GM19043 (cell line): ENCODE results near the gene PPAT.

Source experiments
- ATAC-seq: cut with Tn5 transposase; IDR thresholded peaks from one replicate; pipeline ENCODE4 v1.9.1; 2021; ENCODE audit warnings: low read depth; ENCODE audit not compliant: unreplicated experiment

Gene PPAT

GRCh38 chr4:56438766-56439165 lies 3.4 kb upstream of the PPAT start:
- ATAC-seq = no peak

GRCh38 chr4:56434599-56435139 lies 746 bp downstream of the PPAT start:
- ATAC-seq = peak; percentile 10

GRCh38 chr4:56433280-56433679 lies 2.1 kb downstream of the PPAT start:
- no peak for ATAC-seq

GRCh38 chr4:56430203-56430602 lies 5.2 kb downstream of the PPAT start:
- no peak for ATAC-seq

- ATAC-seq = no peak
These were observed 8.2 kb downstream of the PPAT start for GRCh38 chr4:56427179-56427578.

- ATAC-seq = peak; percentile 86
These were observed 9.1 kb downstream of the PPAT start for GRCh38 chr4:56426273-56426672.

- no peak for ATAC-seq
These were observed 9.9 kb downstream of the PPAT start for GRCh38 chr4:56425518-56425917.

GRCh38 chr4:56424697-56425514 lies 10.5 kb downstream of the PPAT start:
- ATAC-seq = no peak

- no peak for ATAC-seq
These were observed 11.2 kb downstream of the PPAT start for GRCh38 chr4:56424176-56424575.

- no peak for ATAC-seq
These were observed 18.0 kb downstream of the PPAT start for GRCh38 chr4:56417396-56417795.

- ATAC-seq = no peak
These were observed 19.1 kb downstream of the PPAT start for GRCh38 chr4:56416349-56416748.

- ATAC-seq = no peak
These were observed 21.2 kb downstream of the PPAT start for GRCh38 chr4:56414135-56414670.

GRCh38 chr4:56410247-56411062 lies 25.0 kb downstream of the PPAT start:
- no peak for ATAC-seq

- ATAC-seq = no peak
These were observed 25.8 kb downstream of the PPAT start for GRCh38 chr4:56409511-56410090.

GRCh38 chr4:56408978-56409377 lies 26.4 kb downstream of the PPAT start:
- ATAC-seq = no peak

- ATAC-seq = no peak
These were observed 29.3 kb downstream of the PPAT start for GRCh38 chr4:56406151-56406550.

- no peak for ATAC-seq
These were observed 30.4 kb downstream of the PPAT start for GRCh38 chr4:56405016-56405415.

GRCh38 chr4:56400560-56400959 lies 34.9 kb downstream of the PPAT start:
- ATAC-seq = no peak

- ATAC-seq = no peak
These were observed 44.1 kb downstream of the PPAT start for GRCh38 chr4:56391270-56391669.

GRCh38 chr4:56389558-56389957 lies 45.9 kb downstream of the PPAT start:
- no peak for ATAC-seq

- ATAC-seq = no peak
These were observed 47.1 kb downstream of the PPAT start for GRCh38 chr4:56388306-56388705.
